Camera-type eye (tissue), 1 donor: ENCODE results near the gene TRNT1. TPM values are rescaled to one million over a fixed set of nuclear protein-coding genes. Genes with fewer than 3 reads are reported as not detected.

ENCODE experiments used
- total RNA-seq: library from RNA; depleted of rRNA; stranded (reverse); fragments of >200 nt; gene quantifications from one replicate; pipeline ENCODE4 v1.2.3, GENCODE V29; 2014

Gene TRNT1
- total RNA-seq = 33.2 TPM

DNA sequence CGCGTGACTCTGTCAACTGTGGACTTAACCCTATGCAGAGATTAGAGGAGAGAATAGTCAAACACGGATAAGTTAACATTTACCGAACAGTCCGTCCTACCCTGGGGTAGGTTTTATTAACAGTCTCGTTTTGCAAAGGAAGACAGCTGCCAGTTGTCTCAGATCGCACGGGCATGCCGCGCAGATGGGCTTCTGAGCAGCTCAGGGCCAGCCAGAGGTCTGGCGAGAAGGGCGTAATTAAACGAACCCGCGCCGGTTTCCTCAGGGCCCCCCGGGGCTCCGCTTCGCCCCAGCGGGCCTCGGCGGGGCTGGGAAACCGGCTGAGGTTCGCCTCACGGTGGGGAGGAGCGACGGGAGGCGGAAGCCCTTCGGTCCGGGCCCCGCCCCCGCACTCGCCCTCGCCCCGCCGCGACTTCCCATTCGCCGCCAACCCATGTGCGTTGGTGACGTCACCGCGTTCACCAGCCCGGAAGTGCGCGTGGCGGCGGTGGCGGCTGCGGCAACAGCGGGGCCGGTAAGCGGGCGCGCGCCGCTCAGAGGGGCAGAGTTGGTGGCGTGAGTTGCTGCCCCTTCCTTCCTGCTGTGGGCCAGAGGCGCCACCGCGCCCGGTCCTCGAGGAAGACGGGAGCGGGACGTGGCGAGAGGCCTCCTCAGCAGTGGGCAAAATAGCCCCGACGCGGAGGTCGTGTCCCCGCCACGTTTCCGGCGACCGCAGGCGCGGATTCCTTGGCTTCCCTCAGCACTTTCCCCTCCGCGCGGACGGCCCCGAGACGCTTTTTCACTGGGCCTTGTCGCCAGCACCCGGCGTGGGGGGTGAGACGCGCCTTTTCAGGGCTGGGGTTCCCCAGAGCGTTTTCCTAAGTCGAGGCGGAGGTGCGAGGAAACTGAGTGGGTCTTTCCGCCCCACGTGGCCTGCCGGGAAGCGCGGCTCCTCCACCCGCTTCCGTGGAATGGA, at the start of gene TRNT1:
Gene TRNT1 (plus strand): TSS at position 464 of the 955 bp plus-strand sequence. CDS start 2,101 bp downstream, outside the sequence.

DNA sequence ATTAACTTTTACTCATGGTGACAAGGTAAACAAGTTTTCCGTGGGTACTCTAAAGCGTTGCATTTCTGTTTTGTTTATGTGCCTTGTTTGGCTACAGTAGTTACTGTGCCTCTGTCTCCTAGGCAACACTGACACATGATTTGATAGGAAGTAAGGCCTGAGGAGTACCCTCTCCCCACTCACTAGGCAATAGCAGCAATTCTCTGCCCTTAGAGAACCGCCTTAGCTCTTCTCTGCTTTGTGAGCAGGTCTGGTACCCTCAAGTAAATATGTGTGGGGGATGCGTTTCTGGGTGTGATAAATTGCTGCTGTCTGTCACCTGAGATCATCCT, 16.5 kb upstream of the TRNT1 start, which contains the start of gene IL5RA:
Gene IL5RA (minus strand): TSS at position 76 of the 332 bp plus-strand sequence. CDS start 5,390 bp downstream, outside the sequence.

DNA sequence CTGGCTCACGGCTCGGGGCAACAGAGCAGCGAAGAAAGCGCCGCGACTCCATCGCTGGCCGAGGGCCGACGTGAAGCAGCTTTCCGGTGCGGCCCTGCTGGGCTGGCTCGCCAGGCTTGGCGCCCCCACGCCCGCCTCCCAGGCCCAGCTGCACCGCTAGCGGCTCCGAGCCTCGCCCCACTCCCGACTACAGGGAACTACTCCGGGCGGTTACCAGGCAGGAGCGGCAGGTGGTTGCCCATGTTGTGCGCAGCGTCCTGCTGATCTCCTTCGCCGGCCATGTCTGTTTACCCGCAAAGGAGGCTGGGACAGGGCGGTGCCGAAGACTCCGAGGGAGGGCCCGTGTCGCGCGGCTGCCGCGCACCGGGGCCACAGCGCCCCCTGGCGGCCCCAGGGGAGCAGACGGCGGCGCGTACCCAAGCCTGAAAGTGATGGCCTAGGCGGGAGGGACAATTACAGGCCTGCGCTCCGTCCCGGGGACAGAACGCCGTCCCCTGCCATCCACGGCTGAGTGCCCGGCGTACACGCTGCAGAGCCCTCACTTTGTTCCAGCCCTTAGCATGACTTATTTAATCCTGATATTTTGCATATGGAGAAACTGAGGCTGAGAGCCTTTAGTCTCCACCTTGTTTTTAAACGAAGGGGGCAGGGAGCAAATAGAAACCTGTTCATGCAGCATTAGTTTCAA, 52.8 kb downstream of the TRNT1 start, which contains the start of gene CRBN:
Gene CRBN (minus strand): TSS at position 285 of the 688 bp plus-strand sequence. CDS start 4 bp downstream, at position 281.

Other genes with a start within 250 kb of the TRNT1 start
- 0.44 TPM for gene IL5RA, start 16.6 kb upstream of the TRNT1 start, total RNA-seq
- gene CRBN, start 52.8 kb downstream of the TRNT1 start, total RNA-seq = 219 TPM